H1 (cell line): ENCODE results near the gene LECT2. TPM values are rescaled to one million over a fixed set of nuclear protein-coding genes. Genes with fewer than 3 reads are reported as not detected.

Experiments
- BRCA1 ChIP-seq: IDR thresholded peaks from 2 replicates; pipeline ENCODE4 v1.6.1; 2012; ENCODE audit warnings: low read depth, low read length, improper control_type of control experiment
- EP300 ChIP-seq, 2 experiments: IDR thresholded peaks; 1 replicate in 1 of 2; 2 replicates in 1 of 2; pipeline ENCODE4 v1.6.1; 2011 to 2012; ENCODE audit warnings: low read depth in 2 of 2, low read length in 2 of 2, mild to moderate bottlenecking in 2 of 2, borderline replicate concordance in 1 of 2, inconsistent platforms in 1 of 2, moderate library complexity in 1 of 2
- KDM5A ChIP-seq: fragments of 200-600 bp; IDR thresholded peaks from 2 replicates; pipeline ENCODE4 v1.7.1; 2012; ENCODE audit warnings: mild to moderate bottlenecking, low read length, inconsistent platforms, mixed read lengths
- MAX ChIP-seq: IDR thresholded peaks from 2 replicates; pipeline ENCODE4 v1.6.1; 2012; ENCODE audit warnings: inconsistent platforms
- RBBP5 ChIP-seq: IDR thresholded peaks from 2 replicates; pipeline ENCODE4 v1.7.1; 2012; ENCODE audit warnings: low read depth, mild to moderate bottlenecking, inconsistent platforms, low read length, moderate library complexity, borderline replicate concordance
- polyA plus RNA-seq, 7 experiments: library from polyadenylated mRNA; depleted of rRNA in 3 of 7; stranded (reverse) in 5 of 7; unstranded in 2 of 7; fragments of >200 nt in 5 of 7; fragments of 200-250 nt in 2 of 7; gene quantifications; 1 replicate in 5 of 7; 2 replicates in 1 of 7; 4 replicates in 1 of 7; pipeline versions ENCODE4 v1.2.1 to v1.2.3, GENCODE V29; 2011 to 2013; ENCODE audit warnings: missing spikeins in 2 of 7, mixed read lengths in 2 of 7
- total RNA-seq: library from RNA; stranded (reverse); fragmentation: NEBNext Ultra II Directional; extraction: Animal tissue kit (Norgen Biotek cat#: 25700); gene quantifications from 2 replicates; pipeline ENCODE4 v1.2.1, GENCODE V29; 2021

The LECT2 gene
- total and polyA plus RNA-seq, 2 of the 8 experiments (the other 6 are each of a cell fraction or from before 2014, with no cell fraction given): not detected

DNA sequence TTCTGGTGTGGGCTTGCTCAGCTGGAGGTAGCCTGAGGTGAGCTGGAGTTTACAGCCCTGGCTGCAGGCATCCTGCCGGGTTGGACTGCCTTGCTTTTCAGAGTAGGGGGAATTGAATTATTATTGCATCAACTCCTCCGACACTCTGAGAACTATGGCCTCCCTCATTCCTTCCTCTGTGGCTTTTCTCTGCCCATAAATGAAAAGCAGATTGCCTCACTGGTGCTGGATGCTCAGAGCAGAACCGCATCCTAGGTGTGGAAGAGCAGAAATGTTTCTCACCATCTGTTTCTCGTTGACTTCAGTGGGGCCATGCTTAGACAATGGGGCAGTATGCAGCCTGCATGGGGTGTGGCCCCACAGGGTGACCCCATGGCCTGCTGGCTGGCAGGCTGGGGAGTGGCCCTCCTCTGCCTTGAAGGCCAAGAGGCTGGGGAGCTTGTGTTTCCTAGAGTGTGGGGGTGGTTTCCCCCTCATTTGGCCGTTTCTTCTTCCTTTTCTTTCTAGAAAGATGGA lies 46.7 kb upstream of the LECT2 start (continued):
- TF ChIP-seq BRCA1 (no peak), KDM5A (no peak), MAX (no peak), EP300 (IDR thresholded peaks at IDR 0.05; ENCODE audit: borderline replicate concordance in 1 of 2, low read depth in 2 of 2, low read length in 2 of 2) (no peak), RBBP5 (no peak)
